BE2C (cell line): ENCODE data around the gene GOLGA6L1.
"Not testable (repeated sequence)": the region's sequence is repeated elsewhere in the genome, so short reads cannot be mapped to it uniquely, and the experiment has no call there.

Experiments used
- DNase-seq: peaks from one replicate; pipeline ENCODE4 v3.0.0-alpha.2; 2020
- H3K27me3 ChIP-seq: fragments of 250-450 bp; sonication (Bioruptor Pico); 2 replicates; pipeline ENCODE4 v1.5.1; 2020; ENCODE audit warnings: mild to moderate bottlenecking
- H3K36me3 ChIP-seq: fragments of 250-450 bp; sonication (Bioruptor Pico); 2 replicates; pipeline ENCODE4 v1.5.1; 2020; ENCODE audit warnings: mild to moderate bottlenecking
- H3K4me1 ChIP-seq: fragments of 250-450 bp; sonication (Bioruptor Pico); 2 replicates; pipeline ENCODE4 v1.5.1; 2020
- H3K4me3 ChIP-seq: 2 replicates; pipeline ENCODE4 v1.5.1; 2011; ENCODE audit warnings: low read depth, low read length
- H3K9me3 ChIP-seq: fragments of 250-450 bp; sonication (Bioruptor Pico); 2 replicates; pipeline ENCODE4 v1.5.1; 2020
- CTCF ChIP-seq: IDR thresholded peaks from 2 replicates; pipeline ENCODE4 v1.5.1; 2012; ENCODE audit warnings: mild to moderate bottlenecking, low read depth, low read length

Gene GOLGA6L1

GRCh38 chr15:23083115-23083514 is 53.5 kb downstream of the GOLGA6L1 start:
- Histone ChIP-seq H3K4me1 (no peaks in the 10 kb centered on the region), H3K27me3 (no peaks in the 10 kb centered on the region; the same call in 1 of the 2 replicates), H3K9me3 (no peaks in the 10 kb centered on the region), H3K36me3 (no peaks in the 10 kb centered on the region), H3K4me3 (no peak overlapping the region)
- no peak for DNase-seq
- no peak for TF ChIP-seq CTCF

GRCh38 chr15:23081996-23082737 is 54.5 kb downstream of the GOLGA6L1 start:
- not testable (repeated sequence) for DNase-seq, H3K9me3 ChIP-seq, H3K27me3 ChIP-seq, H3K4me1 ChIP-seq, H3K36me3 ChIP-seq, H3K4me3 ChIP-seq

- H3K36me3 ChIP-seq = no peaks in the 10 kb centered on the region
- no peaks in the 10 kb centered on the region for H3K4me1 ChIP-seq
- DNase-seq = no peak
- H3K9me3 ChIP-seq = no peaks in the 10 kb centered on the region
- TF ChIP-seq CTCF = no peak
- H3K27me3 ChIP-seq = no peaks in the 10 kb centered on the region; the same call in 1 of the 2 replicates
- no peak overlapping the region for H3K4me3 ChIP-seq
Measured at GRCh38 chr15:23081271-23081670, 55.4 kb downstream of the GOLGA6L1 start.

- Histone ChIP-seq H3K27me3 (no peaks in the 10 kb centered on the region), H3K4me1 (no peaks in the 10 kb centered on the region), H3K36me3 (no peaks in the 10 kb centered on the region), H3K4me3 (no peak overlapping the region), H3K9me3 (no peaks in the 10 kb centered on the region)
- no peak for DNase-seq
- no peak for TF ChIP-seq CTCF
Measured at GRCh38 chr15:23079766-23080165, 56.9 kb downstream of the GOLGA6L1 start.
